SK-N-SH (cell line): Measurements from ENCODE around the gene TOR1AIP1. TPM values are rescaled to one million over a fixed set of nuclear protein-coding genes. Genes with fewer than 3 reads are reported as not detected.

ENCODE experiments used
- CTCF ChIA-PET: fragments of 300-600, 350-600 bp; formaldehyde crosslinking; extraction: SDS; loops from one replicate; lab custom pipeline; 2021; lab: Yijun Ruan, JAX
- POLR2A ChIA-PET: fragments of 350-600 bp; sonication (Branson Sonifier 250); formaldehyde crosslinking; extraction: SDS; loops from one replicate; lab custom pipeline; 2020; ENCODE audit warnings: antibody characterized with exemption, inconsistent platforms; lab: Yijun Ruan, JAX
- DNase-seq: peaks from one replicate; pipeline ENCODE4 v3.0.0; 2012
- H2AFZ ChIP-seq: fragments of 200-600 bp; sonication (generic); 2 replicates; pipeline ENCODE4 v1.8.1; 2016; ENCODE audit warnings: antibody characterized with exemption, mild to moderate bottlenecking, low read depth
- H3F3A ChIP-seq: fragments of 200-600 bp; sonication (generic); replicated peaks from 2 replicates; pipeline ENCODE3; 2016; ENCODE audit warnings: antibody characterized with exemption, mild to moderate bottlenecking; ENCODE audit not compliant: insufficient read depth
- H3K27ac ChIP-seq, 2 experiments: fragments of 200-500 bp in 1 of 2; fragments of 200-600 bp in 1 of 2; sonication (Bioruptor generic) in 1 of 2; sonication (generic), shearing (Covaris generic) in 1 of 2; 2 replicates each; pipeline versions ENCODE4 v1.5.1 to v1.6.1; 2014 to 2016; ENCODE audit warnings: low read depth in 2 of 2, inconsistent platforms in 1 of 2, low read length in 1 of 2, mild to moderate bottlenecking in 1 of 2, mixed read lengths in 1 of 2
- H3K27me3 ChIP-seq: fragments of 200-600 bp; sonication (generic), shearing (Covaris generic); 2 replicates; pipeline ENCODE4 v1.6.1; 2016; ENCODE audit warnings: mixed run types; ENCODE audit not compliant: insufficient read depth
- H3K36me3 ChIP-seq, 2 experiments: fragments of 200-500 bp in 1 of 2; fragments of 200-600 bp in 1 of 2; sonication (Bioruptor generic) in 1 of 2; sonication (generic) in 1 of 2; replicated peaks in 1 of 2; 2 replicates each; pipeline versions ENCODE3 to v1.5.1; 2014 to 2016; ENCODE audit warnings: low read length in 1 of 2, mild to moderate bottlenecking in 1 of 2; ENCODE audit not compliant: insufficient read depth in 2 of 2, control insufficient read depth in 1 of 2
- H3K4me1 ChIP-seq, 2 experiments: fragments of 200-500 bp in 1 of 2; fragments of 200-600 bp in 1 of 2; sonication (Bioruptor generic) in 1 of 2; sonication (generic), shearing (Covaris generic) in 1 of 2; 2 replicates each; pipeline versions ENCODE4 v1.5.1 to v1.6.1; 2014 to 2016; ENCODE audit warnings: low read depth in 1 of 2, low read length in 1 of 2, mixed run types in 1 of 2; ENCODE audit not compliant: insufficient read depth in 2 of 2, control insufficient read depth in 1 of 2
- H3K4me2 ChIP-seq: fragments of 200-600 bp; sonication (generic), shearing (Covaris generic); 2 replicates; pipeline ENCODE4 v1.6.1; 2017; ENCODE audit warnings: mixed run types
- H3K4me3 ChIP-seq, 2 experiments: fragments of 200-500 bp in 1 of 2; fragments of 200-600 bp in 1 of 2; sonication (Bioruptor generic) in 1 of 2; sonication (generic), shearing (Covaris generic) in 1 of 2; 2 replicates each; pipeline versions ENCODE4 v1.5.1 to v1.8.1; 2014 to 2016; ENCODE audit warnings: low read depth in 2 of 2, inconsistent platforms in 1 of 2, low read length in 1 of 2, mild to moderate bottlenecking in 1 of 2, mixed read lengths in 1 of 2, moderate library complexity in 1 of 2
- H3K79me2 ChIP-seq: fragments of 200-600 bp; sonication (generic); 2 replicates; pipeline ENCODE4 v1.8.1; 2017; ENCODE audit warnings: mild to moderate bottlenecking; ENCODE audit not compliant: insufficient read depth
- H3K9ac ChIP-seq: fragments of 200-600 bp; sonication (generic); 2 replicates; pipeline ENCODE4 v1.6.1; 2017; ENCODE audit warnings: mixed run types
- H3K9me2 ChIP-seq: fragments of 200-600 bp; sonication (generic); 2 replicates; pipeline ENCODE4 v1.6.1; 2017; ENCODE audit warnings: mixed run types
- H3K9me3 ChIP-seq: fragments of 200-600 bp; sonication (generic); 2 replicates; pipeline ENCODE4 v1.6.1; 2017; ENCODE audit warnings: mixed run types, mild to moderate bottlenecking, moderate library complexity
- H4K20me1 ChIP-seq: fragments of 200-600 bp; sonication (generic); 2 replicates; pipeline ENCODE4 v1.6.1; 2017; ENCODE audit warnings: mild to moderate bottlenecking, mixed run types; ENCODE audit not compliant: insufficient read depth
- CHD2 ChIP-seq: fragments of 150-350 bp; IDR thresholded peaks from 2 replicates; pipeline ENCODE4 v1.6.1; 2018; ENCODE audit warnings: low read length; ENCODE audit not compliant: partially characterized antibody
- EP300 ChIP-seq, 2 experiments: IDR thresholded peaks; 2 replicates each; pipeline versions ENCODE4 v1.4.0 to v1.6.1; 2012; ENCODE audit warnings: borderline replicate concordance in 1 of 2, low read depth in 1 of 2, low read length in 1 of 2
- EZH2phosphoT487 ChIP-seq: fragments of 200-600 bp; sonication (generic); IDR thresholded peaks from 2 replicates; pipeline ENCODE4 v1.6.1; 2017; ENCODE audit warnings: low read depth, mixed run types, mild to moderate bottlenecking, antibody characterized with exemption, moderate library complexity, borderline replicate concordance
- FOXM1 ChIP-seq: IDR thresholded peaks from 2 replicates; pipeline ENCODE4 v1.4.0; 2012; ENCODE audit warnings: low read depth, mild to moderate bottlenecking
- GATA2 ChIP-seq: sonication (generic); formaldehyde crosslinking; IDR thresholded peaks from 2 replicates; pipeline ENCODE4 v1.5.0; 2020; ENCODE audit warnings: mild to moderate bottlenecking, missing genetic modification reagents
- JUND ChIP-seq: IDR thresholded peaks from 2 replicates; pipeline ENCODE4 v1.4.0; 2012
- MXI1 ChIP-seq: IDR thresholded peaks from 2 replicates; pipeline ENCODE4 v1.6.1; 2012; ENCODE audit warnings: mild to moderate bottlenecking, low read depth, low read length, improper control_type of control experiment
- NFIC ChIP-seq: IDR thresholded peaks from 2 replicates; pipeline ENCODE4 v1.4.0; 2012; ENCODE audit warnings: borderline replicate concordance
- PBX3 ChIP-seq: IDR thresholded peaks from 2 replicates; pipeline ENCODE4; 2012
- RAD21 ChIP-seq: IDR thresholded peaks from 2 replicates; pipeline ENCODE4 v1.6.1; 2012; ENCODE audit warnings: mild to moderate bottlenecking, low read length
- RCOR1 ChIP-seq: fragments of 150-350 bp; IDR thresholded peaks from 2 replicates; pipeline ENCODE4 v1.6.1; 2017; ENCODE audit warnings: antibody characterized with exemption, low read length
- REST ChIP-seq: IDR thresholded peaks from 2 replicates; pipeline ENCODE4 v1.6.1; 2012; ENCODE audit warnings: mild to moderate bottlenecking, low read depth, low read length, moderate library complexity
- SIN3A ChIP-seq: IDR thresholded peaks from 2 replicates; pipeline ENCODE4 v1.6.1; 2012; ENCODE audit warnings: low read depth, mild to moderate bottlenecking, low read length, moderate library complexity, borderline replicate concordance
- TCF12 ChIP-seq: IDR thresholded peaks from 2 replicates; pipeline ENCODE4 v1.4.0; 2012
- YY1 ChIP-seq: IDR thresholded peaks from 2 replicates; pipeline ENCODE4 v1.4.0; 2012; ENCODE audit warnings: low read depth, mild to moderate bottlenecking
- ZBTB33 ChIP-seq: IDR thresholded peaks from 2 replicates; pipeline ENCODE4 v1.4.0; 2012; ENCODE audit warnings: low read depth, borderline replicate concordance
- WGBS: methylation state at CpG from one replicate; pipeline ENCODE4 v1.1.6; 2017; ENCODE audit warnings: low lambda C conversion rate; 5-methylcytosine and 5-hydroxymethylcytosine counted together
- polyA plus RNA-seq, 3 experiments: library from polyadenylated mRNA; depleted of rRNA; stranded (reverse); fragments of >200 nt; gene quantifications; 2 replicates each; pipeline ENCODE4 v1.2.3, GENCODE V29; 2012

TOR1AIP1 gene
- polyA plus RNA-seq, 1 of the 3 experiments (the other 2 are of a cell fraction): 11.8 TPM

GRCh38 chr1:179848233-179848632, 33.9 kb upstream of the TOR1AIP1 start:
- Histone ChIP-seq H3K27me3 (no peaks in the 10 kb centered on the region), H2AFZ (no peak overlapping the region), H4K20me1 (no peaks in the 10 kb centered on the region), H3K9me2 (no peaks in the 10 kb centered on the region), H3F3A (no peaks in the 10 kb centered on the region), H3K36me3 (peaks cover 77 to 80% of the 10 kb centered on the region in 2 experiments), H3K9me3 (no peaks in the 10 kb centered on the region), H3K9ac (no peak overlapping the region), H3K4me3 (no peak overlapping the region), H3K4me2 (no peak overlapping the region), H3K4me1 (no peaks in the 10 kb centered on the region), H3K27ac (no peak overlapping the region), H3K79me2 (peaks cover 8% of the 10 kb centered on the region; the same call in 1 of the 2 replicates)
- CTCF ChIA-PET: interaction anchor here (0.9 to 2.2 kb wide), 3 partner anchors 13 to 33 kb away, joined by 3 to 11 read pairs (median 4); no protein-coding TSS in a partner anchor
- WGBS: 95% methylated on average over 3 of the region's 3 CpGs
- POLR2A ChIA-PET: no interaction called here
- TF ChIP-seq FOXM1 (no peak), RAD21 (no peak), MXI1 (no peak), EP300 (IDR thresholded peaks at IDR 0.05; ENCODE audit: borderline replicate concordance in 1 of 2, low read depth in 1 of 2, low read length in 1 of 2) (no peak), EZH2phosphoT487 (no peak), TCF12 (no peak), CHD2 (no peak), RCOR1 (no peak), NFIC (no peak), JUND (no peak), GATA2 (CRISPR knock-in tag) (no peak), SIN3A (no peak), PBX3 (no peak), YY1 (no peak), REST (no peak), ZBTB33 (no peak)
- DNase-seq: no peak
